HepG2 (cell line): ENCODE data around the gene USP30. TPM values are rescaled to one million over a fixed set of nuclear protein-coding genes. Genes with fewer than 3 reads are reported as not detected.
A peak's percentile ranks its signal among the peaks of the same experiment; 100 is the strongest.

ENCODE experiments used
- FOXC1 ChIP-seq: sonication (generic); formaldehyde crosslinking; IDR thresholded peaks from 2 replicates; pipeline ENCODE4 v1.8.0; 2022; ENCODE audit warnings: mild to moderate bottlenecking, missing genetic modification reagents, borderline replicate concordance
- GABPA ChIP-seq, 2 experiments: IDR thresholded peaks; 2 replicates each; pipeline ENCODE4 v1.6.1; 2011 to 2016; ENCODE audit warnings: low read depth in 2 of 2, low read length in 1 of 2, missing biosample characterization in 1 of 2, missing genetic modification characterization in 1 of 2
- HDAC1 ChIP-seq: sonication (generic); formaldehyde crosslinking; IDR thresholded peaks from 2 replicates; pipeline ENCODE4 v1.5.1; 2020; ENCODE audit warnings: mild to moderate bottlenecking, missing genetic modification reagents
- MTF2 ChIP-seq: sonication (generic); formaldehyde crosslinking; IDR thresholded peaks from 2 replicates; pipeline ENCODE4 v1.5.0; 2020; ENCODE audit warnings: missing genetic modification reagents, borderline replicate concordance
- NBN ChIP-seq: fragments of 450-650 bp; conservative IDR thresholded peaks from 2 replicates; pipeline ENCODE4 v1.6.1; 2017
- PCBP2 ChIP-seq: fragments of 200-400 bp; formaldehyde crosslinking; optimal IDR thresholded peaks from 2 replicates; pipeline ENCODE3; 2018; ENCODE audit warnings: low read length, low read depth; ENCODE audit not compliant: poor library complexity, severe bottlenecking
- RARG ChIP-seq: sonication (generic); formaldehyde crosslinking; IDR thresholded peaks from 2 replicates; pipeline ENCODE4 v1.4.0; 2020; ENCODE audit warnings: low read depth, mild to moderate bottlenecking, missing genetic modification reagents
- TBP ChIP-seq: sonication (generic); formaldehyde crosslinking; IDR thresholded peaks from 2 replicates; pipeline ENCODE4 v1.5.0; 2020; ENCODE audit warnings: missing genetic modification reagents
- TCF7L2 ChIP-seq: IDR thresholded peaks from 2 replicates; pipeline ENCODE4 v1.6.1; 2011; ENCODE audit warnings: mild to moderate bottlenecking, low read depth, low read length, moderate library complexity
- TEAD3 ChIP-seq: optimal IDR thresholded peaks from 2 replicates; pipeline ENCODE3; 2016; ENCODE audit warnings: borderline replicate concordance
- ZNF20 ChIP-seq: sonication (generic); formaldehyde crosslinking; IDR thresholded peaks from 2 replicates; pipeline ENCODE4 v1.4.0; 2020; ENCODE audit warnings: mild to moderate bottlenecking, moderate library complexity, missing genetic modification reagents
- ZNF549 ChIP-seq: sonication (generic); formaldehyde crosslinking; IDR thresholded peaks from 2 replicates; pipeline ENCODE4 v1.5.0; 2020; ENCODE audit warnings: missing genetic modification reagents
- ZNF766 ChIP-seq: sonication (generic); formaldehyde crosslinking; IDR thresholded peaks from 2 replicates; pipeline ENCODE4 v1.5.0; 2020; ENCODE audit warnings: missing genetic modification reagents, borderline replicate concordance
- polyA plus RNA-seq, 8 experiments: library from polyadenylated mRNA; depleted of rRNA in 3 of 8; stranded (reverse) in 7 of 8; unstranded in 1 of 8; fragments of >200 nt; fragmentation: Illumina TruSeq in 4 of 8; extraction: Trizol in 4 of 8; gene quantifications; 2 replicates each; pipeline versions ENCODE4 v1.2.1 to v1.2.3, GENCODE V29; 2011 to 2016; ENCODE audit warnings: low read depth in 4 of 8, missing spikeins in 1 of 8, mixed read lengths in 1 of 8; ENCODE audit not compliant: insufficient read depth in 1 of 8
- total RNA-seq, 5 experiments: library from RNA; depleted of rRNA; stranded (reverse); fragments of >200 nt; fragmentation: Illumina TruSeq; extraction: Trizol; gene quantifications; 2 replicates each; pipeline ENCODE4 v1.2.3, GENCODE V29; 2016; ENCODE audit warnings: low read depth in 1 of 5
- TF ChIP-seq, protein P1 (sequence below): sonication (generic); formaldehyde crosslinking; conservative IDR thresholded peaks from 2 replicates; pipeline ENCODE4 v1.4.0; 2020; ENCODE audit warnings: mild to moderate bottlenecking, missing genetic modification reagents, moderate library complexity
- TF ChIP-seq, protein P2 (sequence below): sonication (generic); formaldehyde crosslinking; IDR thresholded peaks from 2 replicates; pipeline ENCODE4 v1.5.1; 2020; ENCODE audit warnings: missing genetic modification reagents, mild to moderate bottlenecking, borderline replicate concordance
- TF ChIP-seq, protein P3 (sequence below): sonication (generic); formaldehyde crosslinking; IDR thresholded peaks from 2 replicates; pipeline ENCODE4 v1.9.0; 2021; ENCODE audit warnings: missing genetic modification reagents, borderline replicate concordance
- TF ChIP-seq, protein P4 (sequence below): sonication (generic); formaldehyde crosslinking; IDR thresholded peaks from 2 replicates; pipeline ENCODE4 v1.5.0; 2020; ENCODE audit warnings: mild to moderate bottlenecking, missing genetic modification reagents, borderline replicate concordance
- TF ChIP-seq, protein P5 (sequence below): sonication (generic); formaldehyde crosslinking; conservative IDR thresholded peaks from 2 replicates; pipeline ENCODE4 v1.8.1; 2023; ENCODE audit warnings: missing genetic modification reagents

USP30 gene
- total and polyA plus RNA-seq, 2 of the 13 experiments (the other 11 are each of a cell fraction or from before 2014, with no cell fraction given), result 11.2 to 20.8 TPM

DNA sequence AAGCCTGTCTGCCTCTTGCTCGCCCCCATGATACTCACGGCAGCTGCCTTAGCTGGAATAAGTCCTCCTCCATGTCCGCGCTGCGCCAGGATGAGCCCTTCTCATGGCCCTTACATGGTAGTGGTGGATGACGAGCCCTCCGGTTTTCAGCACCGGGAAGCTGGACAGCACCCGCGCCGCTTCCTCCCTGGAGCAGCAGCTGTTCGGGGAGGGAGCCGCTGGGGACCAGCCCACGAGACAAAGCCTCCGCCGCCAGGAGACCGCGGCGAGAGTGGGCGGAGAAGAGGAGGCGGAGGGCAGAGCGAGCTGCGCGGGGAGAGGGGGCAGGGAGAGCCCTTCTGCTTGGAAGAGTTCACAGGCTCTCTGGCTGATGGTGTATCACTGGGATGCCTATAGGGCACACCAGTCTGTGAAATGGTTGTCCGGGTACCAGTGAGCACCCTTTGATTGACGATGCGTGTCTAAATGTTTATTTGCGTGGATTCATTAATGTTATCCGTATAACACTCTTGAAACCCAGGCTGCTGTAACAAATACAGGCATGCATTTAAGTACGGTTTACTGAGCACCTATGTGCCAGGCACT, 31.5 kb upstream of the USP30 start, which contains the start of gene SVOP (continued):
- TF ChIP-seq, protein P1, sequence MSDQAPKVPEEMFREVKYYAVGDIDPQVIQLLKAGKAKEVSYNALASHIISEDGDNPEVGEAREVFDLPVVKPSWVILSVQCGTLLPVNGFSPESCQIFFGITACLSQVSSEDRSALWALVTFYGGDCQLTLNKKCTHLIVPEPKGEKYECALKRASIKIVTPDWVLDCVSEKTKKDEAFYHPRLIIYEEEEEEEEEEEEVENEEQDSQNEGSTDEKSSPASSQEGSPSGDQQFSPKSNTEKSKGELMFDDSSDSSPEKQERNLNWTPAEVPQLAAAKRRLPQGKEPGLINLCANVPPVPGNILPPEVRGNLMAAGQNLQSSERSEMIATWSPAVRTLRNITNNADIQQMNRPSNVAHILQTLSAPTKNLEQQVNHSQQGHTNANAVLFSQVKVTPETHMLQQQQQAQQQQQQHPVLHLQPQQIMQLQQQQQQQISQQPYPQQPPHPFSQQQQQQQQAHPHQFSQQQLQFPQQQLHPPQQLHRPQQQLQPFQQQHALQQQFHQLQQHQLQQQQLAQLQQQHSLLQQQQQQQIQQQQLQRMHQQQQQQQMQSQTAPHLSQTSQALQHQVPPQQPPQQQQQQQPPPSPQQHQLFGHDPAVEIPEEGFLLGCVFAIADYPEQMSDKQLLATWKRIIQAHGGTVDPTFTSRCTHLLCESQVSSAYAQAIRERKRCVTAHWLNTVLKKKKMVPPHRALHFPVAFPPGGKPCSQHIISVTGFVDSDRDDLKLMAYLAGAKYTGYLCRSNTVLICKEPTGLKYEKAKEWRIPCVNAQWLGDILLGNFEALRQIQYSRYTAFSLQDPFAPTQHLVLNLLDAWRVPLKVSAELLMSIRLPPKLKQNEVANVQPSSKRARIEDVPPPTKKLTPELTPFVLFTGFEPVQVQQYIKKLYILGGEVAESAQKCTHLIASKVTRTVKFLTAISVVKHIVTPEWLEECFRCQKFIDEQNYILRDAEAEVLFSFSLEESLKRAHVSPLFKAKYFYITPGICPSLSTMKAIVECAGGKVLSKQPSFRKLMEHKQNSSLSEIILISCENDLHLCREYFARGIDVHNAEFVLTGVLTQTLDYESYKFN, result peak; percentile 33; the same call in 1 of the 2 replicates
- TF ChIP-seq, protein P2, sequence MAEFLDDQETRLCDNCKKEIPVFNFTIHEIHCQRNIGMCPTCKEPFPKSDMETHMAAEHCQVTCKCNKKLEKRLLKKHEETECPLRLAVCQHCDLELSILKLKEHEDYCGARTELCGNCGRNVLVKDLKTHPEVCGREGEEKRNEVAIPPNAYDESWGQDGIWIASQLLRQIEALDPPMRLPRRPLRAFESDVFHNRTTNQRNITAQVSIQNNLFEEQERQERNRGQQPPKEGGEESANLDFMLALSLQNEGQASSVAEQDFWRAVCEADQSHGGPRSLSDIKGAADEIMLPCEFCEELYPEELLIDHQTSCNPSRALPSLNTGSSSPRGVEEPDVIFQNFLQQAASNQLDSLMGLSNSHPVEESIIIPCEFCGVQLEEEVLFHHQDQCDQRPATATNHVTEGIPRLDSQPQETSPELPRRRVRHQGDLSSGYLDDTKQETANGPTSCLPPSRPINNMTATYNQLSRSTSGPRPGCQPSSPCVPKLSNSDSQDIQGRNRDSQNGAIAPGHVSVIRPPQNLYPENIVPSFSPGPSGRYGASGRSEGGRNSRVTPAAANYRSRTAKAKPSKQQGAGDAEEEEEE (CRISPR knock-in tag), result no peak
- TF ChIP-seq, protein P3, sequence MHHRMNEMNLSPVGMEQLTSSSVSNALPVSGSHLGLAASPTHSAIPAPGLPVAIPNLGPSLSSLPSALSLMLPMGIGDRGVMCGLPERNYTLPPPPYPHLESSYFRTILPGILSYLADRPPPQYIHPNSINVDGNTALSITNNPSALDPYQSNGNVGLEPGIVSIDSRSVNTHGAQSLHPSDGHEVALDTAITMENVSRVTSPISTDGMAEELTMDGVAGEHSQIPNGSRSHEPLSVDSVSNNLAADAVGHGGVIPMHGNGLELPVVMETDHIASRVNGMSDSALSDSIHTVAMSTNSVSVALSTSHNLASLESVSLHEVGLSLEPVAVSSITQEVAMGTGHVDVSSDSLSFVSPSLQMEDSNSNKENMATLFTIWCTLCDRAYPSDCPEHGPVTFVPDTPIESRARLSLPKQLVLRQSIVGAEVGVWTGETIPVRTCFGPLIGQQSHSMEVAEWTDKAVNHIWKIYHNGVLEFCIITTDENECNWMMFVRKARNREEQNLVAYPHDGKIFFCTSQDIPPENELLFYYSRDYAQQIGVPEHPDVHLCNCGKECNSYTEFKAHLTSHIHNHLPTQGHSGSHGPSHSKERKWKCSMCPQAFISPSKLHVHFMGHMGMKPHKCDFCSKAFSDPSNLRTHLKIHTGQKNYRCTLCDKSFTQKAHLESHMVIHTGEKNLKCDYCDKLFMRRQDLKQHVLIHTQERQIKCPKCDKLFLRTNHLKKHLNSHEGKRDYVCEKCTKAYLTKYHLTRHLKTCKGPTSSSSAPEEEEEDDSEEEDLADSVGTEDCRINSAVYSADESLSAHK (CRISPR knock-in tag), result no peak; the same call in 1 of the 2 replicates
- TF ChIP-seq, protein P4, sequence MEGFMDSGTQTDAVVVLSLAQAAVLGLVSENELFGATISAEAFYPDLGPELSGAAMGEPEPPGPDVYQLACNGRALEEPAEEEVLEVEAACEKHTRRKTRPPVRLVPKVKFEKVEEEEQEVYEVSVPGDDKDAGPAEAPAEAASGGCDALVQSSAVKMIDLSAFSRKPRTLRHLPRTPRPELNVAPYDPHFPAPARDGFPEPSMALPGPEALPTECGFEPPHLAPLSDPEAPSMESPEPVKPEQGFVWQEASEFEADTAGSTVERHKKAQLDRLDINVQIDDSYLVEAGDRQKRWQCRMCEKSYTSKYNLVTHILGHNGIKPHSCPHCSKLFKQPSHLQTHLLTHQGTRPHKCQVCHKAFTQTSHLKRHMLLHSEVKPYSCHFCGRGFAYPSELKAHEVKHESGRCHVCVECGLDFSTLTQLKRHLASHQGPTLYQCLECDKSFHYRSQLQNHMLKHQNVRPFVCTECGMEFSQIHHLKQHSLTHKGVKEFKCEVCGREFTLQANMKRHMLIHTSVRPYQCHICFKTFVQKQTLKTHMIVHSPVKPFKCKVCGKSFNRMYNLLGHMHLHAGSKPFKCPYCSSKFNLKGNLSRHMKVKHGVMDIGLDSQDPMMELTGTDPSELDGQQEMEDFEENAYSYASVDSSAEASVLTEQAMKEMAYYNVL, result no peak; the same call in 1 of the 2 replicates
- TF ChIP-seq RARG (CRISPR knock-in tag) (no peak), HDAC1 (peak; percentile 81), TBP (CRISPR knock-in tag) (no peak), ZNF549 (CRISPR knock-in tag) (no peak), NBN (no peak), TCF7L2 (no peak), PCBP2 (no peak), MTF2 (CRISPR knock-in tag) (no peak), TEAD3 (CRISPR knock-in tag) (peak; percentile 72), ZNF766 (peak; percentile 91; the same call in 1 of the 2 replicates), GABPA (IDR thresholded peaks at IDR 0.05; ENCODE audit: low read depth, low read length) (peak; percentile 49), GABPA (CRISPR knock-in tag; IDR thresholded peaks at IDR 0.05; ENCODE audit: low read depth) (peak; percentile 83), FOXC1 (peak; percentile 87), ZNF20 (CRISPR knock-in tag) (no peak)
- TF ChIP-seq, protein P5, sequence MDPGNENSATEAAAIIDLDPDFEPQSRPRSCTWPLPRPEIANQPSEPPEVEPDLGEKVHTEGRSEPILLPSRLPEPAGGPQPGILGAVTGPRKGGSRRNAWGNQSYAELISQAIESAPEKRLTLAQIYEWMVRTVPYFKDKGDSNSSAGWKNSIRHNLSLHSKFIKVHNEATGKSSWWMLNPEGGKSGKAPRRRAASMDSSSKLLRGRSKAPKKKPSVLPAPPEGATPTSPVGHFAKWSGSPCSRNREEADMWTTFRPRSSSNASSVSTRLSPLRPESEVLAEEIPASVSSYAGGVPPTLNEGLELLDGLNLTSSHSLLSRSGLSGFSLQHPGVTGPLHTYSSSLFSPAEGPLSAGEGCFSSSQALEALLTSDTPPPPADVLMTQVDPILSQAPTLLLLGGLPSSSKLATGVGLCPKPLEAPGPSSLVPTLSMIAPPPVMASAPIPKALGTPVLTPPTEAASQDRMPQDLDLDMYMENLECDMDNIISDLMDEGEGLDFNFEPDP, result no peak
